ENCODE data around the gene ITM2C.

Gene ITM2C

GRCh38 chr2:230908092-230908594, 43.4 kb downstream of the ITM2C start:
- peak; percentile 40 for DNase-seq (ENCODE audit: low spot score)

DNA sequence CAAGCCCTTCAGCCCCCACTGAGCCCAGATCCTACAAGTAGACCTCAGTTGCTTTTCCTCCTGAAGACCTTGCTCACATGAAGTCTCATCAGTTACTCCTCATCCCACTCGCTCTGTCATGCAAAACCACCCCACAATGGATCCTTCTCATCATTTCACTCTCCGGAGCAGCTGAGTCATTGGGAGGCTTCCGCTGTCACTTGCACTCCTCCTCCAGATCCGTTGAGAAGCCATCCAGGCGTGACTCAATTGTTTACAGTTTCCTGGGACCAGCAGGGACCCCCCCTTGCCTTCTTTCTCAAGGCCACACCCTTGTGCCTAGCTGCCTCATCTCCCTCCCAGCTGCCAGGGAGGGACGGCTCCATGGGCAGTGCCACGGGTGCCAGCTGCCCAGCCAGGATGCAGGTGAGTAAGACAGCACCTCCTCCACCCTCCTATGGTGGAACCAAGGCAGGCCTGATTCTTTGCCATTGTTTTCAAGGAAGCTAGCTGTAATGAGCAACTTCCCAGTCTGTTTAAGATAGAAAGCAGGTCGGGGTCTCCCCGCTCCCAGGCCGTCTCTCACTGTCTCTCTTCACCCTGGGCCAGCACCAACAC, 44.0 kb downstream of the ITM2C start:
- DNase-seq (ENCODE audit: low spot score): no peak

GRCh38 chr2:230909841-230910545, 45.3 kb downstream of the ITM2C start:
- DNase-seq (ENCODE audit: low spot score): peak; percentile 16

- no peak for DNase-seq (ENCODE audit: low spot score)
Observed at GRCh38 chr2:230910546-230911177, 45.9 kb downstream of the ITM2C start.

- DNase-seq (ENCODE audit: low spot score): no peak
Observed at GRCh38 chr2:230912046-230912445, 47.3 kb downstream of the ITM2C start.

DNA sequence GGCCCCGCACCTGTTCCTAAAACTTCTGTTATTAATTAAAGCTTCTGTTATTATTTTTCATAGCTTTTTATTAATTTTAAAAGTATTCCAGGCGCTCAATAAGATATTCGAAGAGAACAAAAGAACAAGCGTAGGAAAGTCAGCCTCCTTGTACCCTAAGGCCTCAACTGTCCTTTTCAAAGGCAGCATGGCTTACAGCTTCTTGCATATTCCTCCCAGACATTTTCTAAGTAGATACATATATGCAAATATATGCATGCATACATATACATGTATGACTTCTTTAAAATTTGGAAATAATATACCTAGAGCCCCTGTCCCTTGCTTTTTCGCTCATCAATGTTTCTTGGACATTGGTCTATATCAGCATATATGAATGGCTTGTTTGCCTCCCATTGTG, 48.0 kb downstream of the ITM2C start:
- no peak for DNase-seq (ENCODE audit: low spot score)

DNA sequence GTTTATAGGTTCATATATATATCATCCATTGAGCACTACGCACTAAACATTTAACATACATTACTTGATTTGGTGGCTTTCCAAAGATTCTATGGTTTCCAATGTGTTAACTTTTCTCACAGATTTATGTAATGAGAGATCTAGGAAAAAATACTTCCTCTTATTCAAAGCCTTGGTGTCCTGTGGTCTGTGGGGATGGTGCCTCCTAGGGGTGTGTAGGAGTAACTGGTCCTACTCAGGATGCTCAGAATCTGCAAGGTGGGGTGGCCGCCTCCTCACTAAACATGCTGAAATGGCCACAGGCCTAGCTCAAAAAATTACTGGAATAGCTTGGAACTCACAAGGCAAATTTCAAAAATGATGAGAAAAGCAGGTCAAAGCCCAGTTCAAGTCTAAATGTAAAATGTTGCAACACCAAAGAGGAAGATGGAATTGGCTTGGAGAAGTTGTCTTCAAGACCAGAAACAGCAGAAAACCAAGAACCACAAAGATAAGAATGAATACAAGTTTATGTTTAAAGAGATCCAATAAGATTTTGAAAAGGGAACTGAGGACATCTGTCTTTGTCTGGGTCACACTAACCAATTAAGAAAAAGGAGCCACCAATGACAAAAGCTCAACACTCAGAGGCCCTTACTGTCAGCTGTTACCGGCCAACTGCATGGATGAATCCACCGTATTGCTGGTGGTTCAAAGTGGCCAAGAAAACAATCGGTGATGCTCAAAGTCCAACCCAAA, 48.8 kb downstream of the ITM2C start:
- no peak for DNase-seq (ENCODE audit: low spot score)

DNA sequence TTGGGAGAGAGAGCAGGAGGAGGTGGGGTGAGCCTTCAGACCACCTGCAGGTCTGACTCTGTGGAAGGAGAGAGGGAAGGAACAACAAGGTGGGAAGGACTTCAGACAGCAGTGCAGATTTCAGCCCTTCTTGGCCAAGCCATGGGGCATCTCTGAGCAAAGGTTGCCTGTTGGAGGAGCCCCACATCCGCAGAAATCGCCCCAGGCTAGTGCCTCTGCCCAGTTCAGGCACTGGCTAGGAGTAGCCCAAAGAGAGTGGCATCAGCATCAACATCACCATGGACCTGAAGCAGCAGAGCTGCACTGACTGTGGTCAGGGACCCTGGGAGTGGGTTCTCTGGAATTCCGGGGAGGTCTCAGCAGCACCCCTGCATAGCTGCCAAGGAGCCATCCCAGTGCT, 50.1 kb downstream of the ITM2C start:
- no peak for DNase-seq (ENCODE audit: low spot score)

- no peak for DNase-seq (ENCODE audit: low spot score)
Observed at GRCh38 chr2:230915319-230915718, 50.6 kb downstream of the ITM2C start.

DNA sequence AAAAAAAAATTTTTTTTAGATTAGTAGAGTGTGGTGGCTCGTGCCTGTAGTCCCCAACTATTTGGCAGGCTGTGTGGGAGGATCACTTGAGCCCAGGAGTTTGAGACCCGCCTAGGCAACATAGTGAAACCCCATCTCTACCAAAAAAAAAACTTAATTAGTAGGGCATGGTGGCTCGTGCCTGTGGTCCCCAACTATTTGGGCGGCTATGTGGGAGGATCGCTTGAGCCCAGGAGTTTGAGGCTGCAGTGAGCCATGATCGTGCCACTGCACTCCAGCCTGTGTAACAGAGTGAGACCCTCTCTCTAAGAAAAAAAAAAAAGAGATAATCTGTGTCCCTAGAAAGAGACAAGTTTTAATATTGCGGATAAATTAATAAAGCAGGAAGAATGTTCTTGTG, 51.5 kb downstream of the ITM2C start:
- no peak for DNase-seq (ENCODE audit: low spot score)

DNA sequence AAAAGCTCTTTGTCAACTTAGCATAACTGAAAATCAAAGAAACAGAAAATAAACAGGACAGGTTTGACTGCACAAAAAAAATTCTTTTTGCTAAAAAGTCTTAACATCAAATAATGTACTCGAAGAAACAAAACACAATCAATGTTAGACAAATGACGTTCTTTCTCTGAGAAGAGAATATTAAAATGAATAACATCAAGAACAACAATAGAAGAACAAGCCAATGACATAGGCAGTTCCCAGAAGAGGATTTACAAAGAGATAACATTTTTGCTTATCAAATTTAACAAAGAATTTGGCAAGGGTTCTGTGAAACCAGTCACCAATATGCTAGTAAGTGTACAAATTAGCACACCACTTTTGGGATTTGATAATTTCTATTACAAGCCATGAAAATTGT, 54.5 kb downstream of the ITM2C start:
- DNase-seq (ENCODE audit: low spot score): no peak

DNA sequence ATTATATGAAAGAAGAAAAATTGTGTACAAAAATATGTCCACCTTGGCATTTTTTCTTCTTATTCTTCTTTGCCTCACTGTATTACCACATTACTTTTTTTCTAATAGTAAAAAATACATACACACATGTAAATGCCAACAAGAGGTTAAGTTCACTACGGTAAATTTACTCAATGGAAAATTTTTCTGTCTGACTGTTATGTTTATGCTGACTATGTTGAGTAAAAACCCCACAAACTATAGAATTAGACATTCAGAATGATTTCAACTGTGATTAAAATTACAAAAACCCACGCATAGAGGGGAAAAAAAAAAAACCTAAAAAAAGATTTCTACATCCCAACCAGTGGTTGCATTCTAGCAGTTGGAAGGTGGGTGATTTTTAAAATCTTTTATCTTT, 54.9 kb downstream of the ITM2C start:
- DNase-seq (ENCODE audit: low spot score): no peak

DNA sequence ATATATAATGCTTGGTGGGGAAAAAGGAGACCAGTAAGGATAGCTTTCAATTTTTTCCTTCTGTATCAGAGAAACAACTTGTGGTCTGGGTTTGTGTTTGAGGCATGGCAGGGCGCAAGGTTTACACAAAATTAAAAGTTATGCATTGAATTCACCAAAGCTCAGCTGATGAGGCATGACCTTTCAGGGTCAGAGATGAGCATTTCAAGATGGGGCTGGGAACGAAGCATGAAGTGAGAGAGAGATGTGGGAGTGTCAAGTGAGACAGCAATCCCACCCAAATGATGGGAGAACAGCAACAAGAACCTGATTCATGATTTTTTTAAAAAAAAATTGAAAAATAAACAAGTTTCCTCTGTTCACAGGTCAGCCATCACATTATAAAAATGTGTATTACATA, 55.4 kb downstream of the ITM2C start:
- no peak for DNase-seq (ENCODE audit: low spot score)

DNA sequence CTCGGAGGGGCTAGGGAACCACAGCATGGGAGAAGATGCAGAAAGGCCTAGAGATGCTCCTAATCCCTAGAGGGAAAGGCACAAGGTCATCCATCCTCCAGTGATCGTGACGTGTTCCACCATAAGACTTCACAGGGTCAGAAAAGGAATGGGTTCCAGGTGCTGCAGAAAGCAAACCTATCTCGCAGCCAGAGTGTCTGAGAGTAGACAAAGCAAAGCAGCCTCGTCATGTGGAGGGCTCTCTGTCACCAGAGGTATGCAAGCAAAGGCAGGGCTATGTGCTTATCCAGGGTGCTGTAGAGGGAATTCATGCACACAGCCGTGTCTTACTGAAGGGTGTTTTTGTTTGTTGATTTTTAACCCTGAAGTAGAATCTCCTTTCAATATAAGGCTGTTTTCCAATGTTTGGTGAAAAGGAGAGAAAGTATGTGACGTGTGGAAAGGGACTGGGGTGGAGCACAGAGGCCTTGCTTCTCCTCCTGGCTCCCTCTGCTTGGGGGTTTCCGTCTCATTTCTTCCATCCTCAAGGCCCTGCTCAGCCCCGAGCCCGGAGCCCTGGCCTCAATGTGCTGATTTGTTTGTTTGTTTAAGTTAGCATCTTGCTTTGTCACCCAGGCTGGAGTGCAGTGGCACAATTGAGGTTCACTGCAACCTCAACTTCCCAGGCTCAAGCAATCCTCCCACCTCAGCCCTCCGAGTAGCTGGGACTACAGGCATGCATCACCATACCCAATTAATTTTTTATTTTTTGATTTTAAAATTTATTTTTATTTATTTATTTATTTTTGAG, 57.3 kb downstream of the ITM2C start:
- DNase-seq (ENCODE audit: low spot score): no peak

DNA sequence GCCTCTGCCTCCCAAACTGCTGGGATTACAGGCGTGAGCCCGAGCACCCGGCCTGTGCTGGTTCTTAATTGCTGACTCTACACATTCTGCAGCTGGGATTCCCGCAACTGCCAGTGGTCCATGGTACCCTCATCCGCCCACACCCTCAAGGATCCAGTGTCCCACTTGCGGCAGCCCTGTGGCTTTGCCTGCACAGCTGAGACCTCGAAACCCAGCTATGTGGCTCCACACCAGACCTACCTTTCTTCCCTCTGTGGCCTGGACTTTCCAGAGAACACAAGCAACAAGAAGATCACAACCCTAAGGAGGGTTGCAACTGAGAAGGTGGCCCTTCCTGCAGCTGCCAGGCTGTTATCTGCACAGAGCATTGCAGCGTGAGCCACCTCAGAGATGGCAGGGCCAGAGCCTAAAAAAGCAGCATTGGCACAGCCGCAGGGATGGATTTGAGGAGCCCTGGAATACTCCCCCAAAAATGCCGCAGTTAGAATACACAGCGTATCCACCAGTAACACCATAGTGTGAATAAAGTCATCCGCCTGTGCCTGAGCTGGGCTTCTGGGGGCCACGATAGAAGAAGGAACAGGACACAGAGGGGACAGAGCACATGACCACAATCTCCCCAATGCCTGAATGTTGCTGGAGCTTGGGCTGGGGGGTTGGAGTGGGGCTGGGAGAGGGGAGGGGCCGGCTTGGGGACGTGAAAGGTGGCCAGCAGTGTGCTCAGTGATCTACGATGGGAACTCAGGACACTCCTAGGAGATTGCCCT, 58.4 kb downstream of the ITM2C start:
- no peak for DNase-seq (ENCODE audit: low spot score)

- DNase-seq (ENCODE audit: low spot score): no peak
Observed at GRCh38 chr2:230924092-230924469, 59.3 kb downstream of the ITM2C start.

DNA sequence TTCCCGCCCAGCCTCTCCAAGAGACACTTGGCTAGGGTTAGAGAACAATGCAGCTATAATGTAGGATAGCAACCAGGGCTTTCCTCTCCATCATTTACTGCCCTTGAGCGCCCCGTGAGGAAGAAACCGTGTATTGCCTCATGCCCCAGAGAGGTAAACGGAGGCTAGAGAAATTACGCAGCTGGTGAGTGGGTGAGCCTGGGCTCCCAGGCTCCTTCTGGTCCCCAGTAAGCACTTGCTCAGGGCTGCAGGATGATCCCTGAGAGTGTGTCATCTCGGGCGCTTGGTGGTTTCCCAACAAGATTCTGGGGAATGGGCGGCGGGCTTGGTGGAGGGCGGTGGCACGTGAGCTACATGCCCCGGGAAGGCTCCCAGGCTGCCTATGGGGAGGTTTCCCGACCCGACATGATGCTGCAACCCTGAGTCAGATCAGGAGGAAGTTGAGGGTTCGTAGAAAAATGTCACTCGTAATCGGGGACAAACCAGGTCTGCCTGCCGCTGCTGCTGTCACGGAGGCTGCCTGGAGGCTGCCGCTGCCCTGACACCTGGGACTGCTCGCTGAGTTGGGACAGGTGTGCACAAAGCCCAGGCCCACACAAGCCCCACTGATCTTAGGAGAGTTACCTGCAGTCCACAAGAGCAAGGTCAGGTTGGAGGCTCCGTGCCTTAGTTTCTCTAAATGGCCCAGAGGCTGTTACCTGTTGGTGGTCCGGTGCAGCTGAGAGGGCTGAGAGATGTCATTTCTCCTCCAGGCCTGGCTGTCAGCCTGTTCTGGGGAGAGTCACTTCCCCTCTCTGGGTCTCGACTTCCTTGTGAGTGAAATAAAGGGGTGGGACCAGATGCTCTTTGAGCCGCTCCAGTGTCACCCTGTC, 60.0 kb downstream of the ITM2C start, which contains the start of gene GPR55:
Gene GPR55, minus strand, starts transcription at position 773 of the 872 bp plus-strand sequence. CDS start 14,280 bp downstream, outside the sequence.
- DNase-seq (ENCODE audit: low spot score): no peak

- no peak for DNase-seq (ENCODE audit: low spot score)
Observed at GRCh38 chr2:230925443-230925878, 60.7 kb downstream of the ITM2C start.

- DNase-seq (ENCODE audit: low spot score): no peak
Observed at GRCh38 chr2:230925879-230926765, 61.4 kb downstream of the ITM2C start.

Data from ecto neural progenitor cell (in vitro differentiated cells).